Stimulated activated CD8-positive, alpha-beta memory T cell treated with anti-CD3 and anti-CD28 coated beads, Interleukin-4, amount 100 ng/mL, for 48 hours (primary cell): ENCODE results near the gene KCNN3.

Experiments
- DNase-seq: peaks from one replicate; pipeline ENCODE4 v3.0.0-alpha.2; 2020

Gene KCNN3

DNA sequence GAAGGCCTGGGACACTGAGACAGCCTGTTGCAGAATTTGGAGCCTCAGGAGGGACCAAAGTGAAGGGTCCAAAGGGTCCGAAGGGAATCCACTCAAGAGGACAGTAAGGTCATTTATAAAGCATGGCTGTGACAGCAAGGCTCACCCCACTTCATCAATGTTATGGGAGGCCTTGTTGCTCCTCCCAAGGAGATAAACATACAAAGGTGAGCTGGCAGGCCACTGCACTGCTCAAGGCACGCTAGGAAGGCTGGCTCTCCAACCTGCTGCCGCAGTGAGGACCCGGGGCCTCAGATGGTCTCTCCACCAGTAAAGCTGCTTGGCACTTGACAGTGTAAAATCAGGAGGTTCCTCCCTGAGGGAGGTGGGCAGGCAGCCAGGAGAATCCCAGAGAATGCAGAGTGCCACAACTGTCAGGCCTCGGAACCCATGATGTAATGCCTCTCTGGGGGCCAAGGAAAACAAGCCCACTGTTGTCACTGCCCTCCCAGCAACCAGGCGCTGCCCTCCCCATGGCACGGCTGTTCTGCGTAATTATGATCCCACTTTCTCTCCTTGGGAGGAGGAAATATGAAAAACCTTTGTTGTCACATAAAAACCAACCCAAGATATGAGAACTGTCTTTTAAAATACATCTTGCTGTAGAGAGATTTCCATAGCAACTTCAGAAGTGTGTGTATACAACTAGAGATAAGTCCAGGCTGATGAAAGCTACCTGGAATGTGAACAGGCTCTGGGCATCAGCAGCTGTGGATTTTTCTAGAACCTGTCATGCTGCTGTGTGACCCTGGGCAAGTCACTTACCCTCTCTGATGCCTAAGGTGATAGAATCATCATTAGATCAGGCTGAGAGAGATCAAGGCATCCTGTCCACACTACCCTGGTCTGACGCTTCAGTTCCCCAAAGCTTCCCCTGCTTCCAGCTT, 102.5 kb downstream of the KCNN3 start:
- no peak for DNase-seq

DNA sequence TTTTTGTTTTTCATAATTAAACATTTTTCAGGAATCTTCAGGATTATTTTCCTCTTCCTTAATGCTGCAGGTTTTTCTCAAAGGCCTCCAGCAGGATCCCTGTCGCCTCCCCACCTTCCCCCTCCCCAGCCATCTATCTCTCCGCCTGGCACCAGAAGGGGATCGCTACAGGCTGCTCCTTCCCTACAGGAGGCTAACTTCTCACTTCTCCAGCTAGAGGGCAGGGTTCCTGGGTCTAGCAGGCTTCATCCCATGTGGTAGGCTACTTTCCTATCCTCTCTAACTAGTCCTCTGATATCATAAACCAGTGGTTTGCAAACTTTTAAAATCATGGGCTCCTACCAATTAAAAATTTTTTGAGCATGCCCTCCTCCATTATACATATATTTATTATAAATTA, 104.1 kb downstream of the KCNN3 start:
- no peak for DNase-seq

DNA sequence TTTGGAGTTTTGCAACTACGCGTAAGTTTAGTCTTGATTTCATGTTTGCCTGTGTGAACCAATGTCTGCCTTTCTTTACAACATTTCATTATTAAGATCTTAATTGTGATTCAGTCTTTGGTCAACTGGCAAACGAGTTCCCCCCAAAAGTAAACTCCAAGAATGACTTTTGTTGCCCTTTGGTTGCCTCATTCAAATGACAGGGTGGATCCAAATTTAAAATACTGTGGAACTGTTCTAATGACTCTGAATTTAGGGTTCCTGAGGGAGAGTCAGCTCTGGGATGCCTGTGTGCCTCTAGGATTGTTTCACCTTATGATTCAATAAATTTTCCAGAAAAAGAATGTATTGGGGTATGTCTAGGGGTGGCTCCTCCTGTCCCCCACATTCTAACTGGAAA, 105.3 kb downstream of the KCNN3 start:
- no peak for DNase-seq

DNA sequence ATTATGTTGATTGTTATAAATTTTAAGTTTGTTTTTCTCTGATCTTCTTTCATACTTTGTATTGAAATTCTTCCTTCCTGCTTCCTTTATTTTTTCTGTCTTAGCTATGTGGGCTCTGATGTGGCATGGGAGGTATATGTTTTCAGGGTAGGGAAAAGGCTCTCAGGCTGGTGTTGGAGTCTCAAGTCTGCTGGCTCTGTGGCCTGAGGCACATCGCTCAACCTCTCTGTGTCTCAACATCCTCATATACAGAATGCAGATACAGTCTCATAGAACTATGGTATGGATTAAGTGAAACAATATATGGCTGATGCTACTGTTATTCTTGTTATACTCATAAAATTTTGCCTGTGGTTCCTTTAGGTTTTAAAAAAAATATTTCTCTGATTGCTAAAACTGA, 105.9 kb downstream of the KCNN3 start:
- DNase-seq: peak; percentile 14

DNA sequence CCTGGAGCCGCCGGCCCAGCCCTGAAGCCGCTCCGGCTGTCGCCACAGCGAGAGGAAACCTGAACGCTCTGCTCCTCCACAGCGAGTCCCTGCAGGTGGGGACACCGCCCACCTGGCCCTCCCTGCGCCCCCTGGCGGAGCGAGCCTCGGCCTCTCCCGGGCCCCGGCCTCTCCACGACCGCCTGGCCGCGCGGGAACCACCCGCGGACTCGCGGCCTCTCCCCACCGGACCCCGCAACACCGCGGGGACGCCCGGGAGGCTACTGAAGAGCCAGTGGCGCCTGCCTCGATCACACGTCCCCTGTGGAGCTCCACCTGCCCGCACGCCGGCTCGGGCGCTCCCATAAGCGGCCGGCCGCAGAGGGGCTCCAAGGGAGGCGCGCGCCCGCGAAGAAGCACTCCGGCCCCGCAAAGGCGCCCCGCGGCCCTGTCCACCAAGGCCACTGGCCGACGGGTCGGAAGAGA, 109.6 kb downstream of the KCNN3 start:
- DNase-seq: peak; percentile 93

DNA sequence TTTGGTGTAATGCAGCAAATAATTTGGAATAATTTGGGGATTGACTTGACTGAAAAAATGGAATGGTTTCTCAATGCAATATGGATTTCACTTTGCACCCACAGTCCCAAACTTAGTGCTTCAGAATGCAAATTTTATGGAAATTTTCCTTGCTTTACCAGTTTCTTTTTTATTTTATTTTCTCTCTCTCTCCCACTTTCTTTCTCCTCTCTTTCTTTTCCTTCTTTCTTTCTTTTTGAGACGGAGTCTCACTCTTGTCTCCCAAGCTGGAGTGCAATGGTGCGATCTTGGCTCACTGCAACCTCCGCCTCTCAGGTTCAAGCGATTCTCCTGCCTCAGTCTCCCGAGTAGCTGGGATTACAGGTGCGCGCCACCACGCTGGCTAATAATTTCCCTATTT, 110.3 kb downstream of the KCNN3 start:
- no peak for DNase-seq

DNA sequence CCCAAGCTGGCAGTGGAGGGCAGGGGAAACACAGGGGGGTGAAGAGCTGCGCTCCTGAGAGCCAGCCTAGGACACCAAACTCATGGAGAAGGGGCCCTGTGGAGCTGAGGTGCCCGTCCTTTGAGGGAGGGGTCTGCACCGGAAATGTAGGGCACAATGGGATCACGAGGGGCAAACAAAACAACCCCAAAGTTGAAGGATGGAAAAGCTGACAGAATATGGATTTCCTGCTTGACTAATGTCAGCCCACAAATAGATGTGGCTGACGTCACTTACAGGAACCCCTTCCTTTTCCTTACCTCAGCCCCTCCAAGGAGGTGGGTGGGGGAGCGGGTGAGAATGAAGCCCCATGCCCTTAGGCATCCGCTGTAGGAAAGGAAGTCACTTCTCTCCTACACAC, 110.9 kb downstream of the KCNN3 start:
- peak; percentile 81 for DNase-seq

DNA sequence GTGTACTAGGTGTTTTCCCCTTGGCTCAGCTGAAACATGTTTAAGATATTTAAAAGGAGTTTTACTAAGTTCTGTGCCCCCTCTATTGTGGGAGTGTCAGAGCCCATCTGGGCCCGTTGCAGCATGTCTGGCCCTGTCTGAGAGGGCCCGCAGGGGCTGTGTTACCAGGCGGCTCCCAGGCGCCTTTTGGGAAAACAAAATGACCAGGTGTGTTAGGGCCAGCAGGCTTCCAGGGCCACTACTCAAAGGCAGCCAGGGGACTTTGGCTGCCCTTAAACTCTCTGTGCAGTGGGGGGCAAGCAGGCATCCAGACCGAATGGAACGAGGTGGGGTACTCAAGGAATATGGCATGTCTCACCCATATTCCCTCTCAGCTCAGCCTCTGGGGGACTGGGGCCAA, 111.7 kb downstream of the KCNN3 start:
- DNase-seq: peak; percentile 22

DNA sequence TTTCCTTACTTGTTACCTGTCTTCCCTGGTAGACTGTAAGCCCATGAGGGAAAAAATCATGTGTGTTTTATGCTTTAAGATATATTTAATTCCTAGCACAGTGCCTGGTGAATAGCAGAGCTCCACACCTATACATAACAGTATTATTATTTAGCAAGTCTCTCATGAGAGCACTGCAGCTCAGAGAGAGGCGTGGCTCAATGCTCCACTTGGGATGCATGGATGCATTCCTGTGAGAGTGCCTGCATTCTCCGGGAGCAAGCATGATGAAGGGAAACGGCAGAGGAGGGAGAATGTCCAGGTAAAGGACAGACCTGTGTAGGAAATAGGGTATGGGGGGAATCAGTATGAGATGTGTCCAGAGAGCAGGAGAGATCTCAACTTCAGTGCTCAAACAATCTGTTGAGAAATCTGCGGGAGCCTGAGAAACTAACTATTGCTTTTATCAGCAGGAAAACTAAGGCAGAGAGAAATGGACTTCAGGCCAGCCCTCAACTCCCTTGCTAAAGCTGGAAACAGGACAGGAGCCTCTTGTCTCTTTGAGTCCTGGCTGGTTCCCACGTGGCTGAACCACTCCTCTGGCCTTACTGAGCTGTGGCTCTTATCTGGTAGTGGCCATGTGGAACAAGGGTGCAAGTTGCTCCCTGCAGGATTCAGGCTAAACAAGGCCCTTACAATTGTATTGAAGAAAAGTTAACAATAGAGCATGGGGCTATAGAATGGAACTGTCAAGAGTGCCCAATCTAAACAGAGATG, 113.1 kb downstream of the KCNN3 start:
- peak; percentile 22 for DNase-seq

DNA sequence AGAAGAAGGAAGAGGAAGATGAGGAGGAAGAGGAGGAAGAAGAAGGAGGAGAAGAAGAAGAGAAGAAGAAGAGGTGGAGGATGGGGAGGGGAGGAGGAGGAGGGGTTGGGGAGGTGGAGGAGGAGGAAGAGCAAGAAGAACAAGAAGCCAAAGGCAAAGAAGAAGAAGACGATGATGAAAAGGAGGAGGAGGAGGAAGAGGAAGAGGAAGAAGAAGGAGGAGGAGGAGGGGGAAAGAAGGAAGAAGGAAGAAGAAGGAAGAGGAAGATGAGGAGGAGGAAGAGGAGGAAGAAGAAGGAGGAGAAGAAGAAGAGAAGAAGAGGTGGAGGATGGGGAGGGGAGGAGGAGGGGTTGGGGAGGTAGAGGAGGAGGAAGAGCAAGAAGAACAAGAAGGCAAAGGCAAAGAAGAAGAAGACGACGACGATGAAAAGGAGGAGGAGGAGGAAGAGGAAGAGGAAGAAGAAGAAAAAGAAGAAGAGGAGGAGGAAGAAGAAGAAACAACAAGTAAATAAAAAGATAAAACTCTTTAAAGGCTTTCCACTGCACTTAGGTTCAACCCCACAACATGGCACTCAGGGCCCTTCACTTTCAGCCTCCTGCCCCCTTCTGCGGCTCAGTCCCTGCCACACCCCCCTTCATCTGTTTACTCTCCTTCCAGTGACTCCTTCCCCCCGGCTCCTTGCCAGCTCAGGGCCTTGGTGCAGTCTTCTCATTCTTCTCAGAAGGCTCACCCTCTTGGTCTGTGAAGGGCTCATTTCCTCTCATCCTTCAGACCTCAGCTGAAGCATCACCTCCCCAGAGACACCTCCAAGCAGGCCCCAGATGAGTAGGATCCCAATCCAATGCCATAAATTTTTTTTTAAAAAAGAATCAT, 114.0 kb downstream of the KCNN3 start:
- peak; percentile 50 for DNase-seq

DNA sequence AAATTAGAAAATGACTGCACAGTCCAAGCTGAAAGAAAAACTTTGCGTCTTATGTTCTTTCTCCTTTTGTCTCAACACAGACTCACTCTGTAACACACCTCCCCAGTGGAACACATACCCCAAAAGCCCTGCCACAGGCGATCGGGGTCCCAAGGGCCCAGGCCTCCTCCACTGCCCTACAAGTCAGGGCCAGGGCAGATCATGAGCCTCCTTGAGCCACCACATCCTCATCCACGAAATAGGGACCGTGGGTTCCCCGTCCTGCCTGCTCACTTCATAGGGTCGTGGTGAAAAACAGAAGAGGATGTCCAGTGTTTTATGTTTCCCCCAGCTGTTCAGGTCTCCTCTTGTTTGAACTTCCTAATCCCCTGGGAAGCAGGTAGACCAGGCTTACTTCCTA, 116.7 kb downstream of the KCNN3 start:
- DNase-seq: peak; percentile 22

DNA sequence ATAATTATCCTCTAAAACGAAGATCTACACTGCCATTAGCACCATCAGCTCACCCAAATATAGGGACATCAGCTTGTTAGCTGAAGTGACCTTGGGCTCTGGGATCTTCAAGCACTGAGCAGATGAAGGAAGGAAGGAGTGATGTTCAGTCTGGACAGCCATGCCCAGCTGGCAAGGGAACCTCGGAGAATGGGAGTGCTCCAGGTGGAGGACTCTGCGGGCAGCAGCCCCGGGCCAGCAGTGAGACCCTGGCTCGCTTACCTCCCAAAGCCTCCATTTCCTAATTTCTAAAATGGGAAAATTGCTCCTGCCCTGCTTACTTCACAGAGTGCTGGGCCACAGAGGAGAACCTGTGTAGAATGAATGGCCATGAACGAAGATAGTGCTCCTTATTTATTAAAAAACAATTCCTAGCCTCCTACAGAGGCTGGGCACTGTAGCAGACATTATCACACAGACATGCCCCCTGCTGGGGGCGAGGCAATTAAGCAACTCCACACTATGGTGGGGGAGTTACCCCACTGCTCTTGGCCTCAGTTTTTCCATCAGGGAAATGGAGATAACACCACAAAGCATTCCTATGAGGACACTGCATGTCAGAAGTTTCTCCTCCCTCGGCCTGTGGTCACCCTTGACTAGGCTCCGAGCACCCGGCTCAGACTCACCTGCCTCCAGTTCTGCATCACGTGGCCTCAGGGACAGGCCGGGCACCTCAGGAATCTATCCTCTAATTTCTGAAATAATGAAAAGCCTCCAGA, 117.6 kb downstream of the KCNN3 start:
- DNase-seq: peak; percentile 23

DNA sequence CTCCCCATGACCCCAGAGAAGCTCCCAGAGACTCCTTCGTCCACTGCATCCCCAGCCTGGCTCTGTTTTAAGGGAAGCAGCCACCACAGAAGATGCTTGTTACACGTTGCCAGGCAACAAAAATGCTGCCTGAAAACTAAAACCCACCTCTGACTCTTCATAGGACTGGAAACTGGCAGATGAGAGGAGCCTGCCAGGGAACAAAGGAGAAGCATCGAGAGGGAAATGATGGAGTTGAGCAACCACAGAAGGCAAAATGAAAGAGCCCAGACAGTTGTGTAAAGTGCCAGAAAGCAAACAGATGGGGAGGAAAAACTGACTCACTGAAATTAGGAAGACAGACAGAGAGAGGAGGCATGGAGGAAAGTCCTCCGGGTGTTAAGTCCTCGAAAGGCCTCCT, 118.4 kb downstream of the KCNN3 start:
- DNase-seq: no peak

DNA sequence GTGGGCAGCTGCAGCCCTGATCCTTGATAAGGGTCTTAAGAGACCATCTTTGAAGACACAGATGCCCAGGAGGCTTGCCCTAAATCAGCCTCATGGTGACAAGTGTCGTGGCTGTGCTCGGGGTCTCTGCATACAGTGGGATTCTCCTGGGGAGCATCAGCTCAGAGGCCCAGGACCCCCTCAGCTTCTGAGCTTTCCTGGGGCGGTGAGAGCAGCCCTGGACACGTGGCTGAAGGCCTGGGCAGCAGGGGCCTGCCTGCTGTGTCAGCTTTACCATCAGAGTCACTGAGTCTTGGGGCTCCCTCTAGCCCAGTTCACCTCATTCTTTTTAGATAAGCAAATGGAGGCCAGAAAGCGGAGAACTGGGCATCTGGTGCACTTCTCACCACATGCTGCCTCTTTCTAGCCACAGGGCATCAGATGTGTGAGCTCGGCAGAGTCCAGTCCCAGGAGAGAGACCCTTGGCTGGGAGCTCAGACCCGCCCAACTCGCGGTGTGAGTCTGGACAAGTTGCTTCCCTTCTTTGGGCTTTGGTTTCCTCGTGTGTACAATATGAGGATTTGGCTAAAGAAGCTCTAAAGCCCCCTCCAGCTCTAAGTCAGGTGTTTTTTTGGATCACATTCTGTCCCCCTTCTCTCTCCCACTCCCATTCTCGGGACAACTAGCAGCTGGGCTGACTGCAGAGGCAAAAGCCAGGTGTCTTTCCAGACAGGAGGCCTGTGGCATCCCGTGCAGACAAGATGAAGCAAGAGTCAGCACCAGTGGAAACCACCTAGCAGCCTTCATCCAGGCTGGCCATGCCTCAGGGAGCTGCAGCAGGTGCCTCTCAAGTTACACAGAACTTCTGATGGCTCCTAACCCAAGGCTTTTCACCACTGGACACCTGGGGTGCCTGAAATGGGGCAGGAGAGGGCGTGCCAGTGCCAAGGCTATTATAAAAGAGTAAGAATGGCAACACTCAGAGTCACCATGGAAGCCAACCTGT, 119.1 kb downstream of the KCNN3 start:
- DNase-seq: peak; percentile 20

DNA sequence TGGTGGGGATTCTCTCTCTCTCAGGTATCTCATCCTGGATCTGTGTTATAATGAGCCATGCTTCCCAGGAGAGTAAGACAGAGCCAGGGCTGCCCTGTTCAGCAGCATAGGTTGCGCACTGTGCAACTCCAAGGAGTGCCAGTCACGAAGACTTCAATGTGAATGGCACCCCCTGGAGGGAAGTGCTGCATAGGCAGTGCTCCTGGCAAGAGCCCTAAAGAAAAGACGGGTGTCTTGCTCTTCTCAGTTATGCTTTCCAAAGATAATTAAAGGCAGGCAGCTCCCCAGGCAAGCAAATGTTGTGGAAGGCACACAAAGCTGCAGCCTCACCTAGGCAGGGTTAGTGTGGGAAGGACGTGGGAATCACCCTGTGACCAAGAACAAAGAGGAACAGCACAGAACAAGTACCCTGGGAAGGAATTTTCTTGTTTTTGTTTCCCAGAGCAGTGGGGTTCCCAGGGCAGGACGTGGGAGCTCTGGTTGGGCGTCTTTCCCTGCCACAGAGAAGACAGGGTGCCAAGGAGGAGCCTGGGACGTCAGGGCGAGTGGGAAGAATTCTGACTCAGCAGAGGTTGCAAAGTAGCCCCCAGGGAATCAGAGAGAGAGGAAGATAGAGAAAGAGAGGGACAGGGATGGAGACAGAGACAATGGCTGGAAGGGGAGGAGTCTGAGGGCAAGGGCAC, 120.9 kb downstream of the KCNN3 start:
- peak; percentile 77 for DNase-seq

DNA sequence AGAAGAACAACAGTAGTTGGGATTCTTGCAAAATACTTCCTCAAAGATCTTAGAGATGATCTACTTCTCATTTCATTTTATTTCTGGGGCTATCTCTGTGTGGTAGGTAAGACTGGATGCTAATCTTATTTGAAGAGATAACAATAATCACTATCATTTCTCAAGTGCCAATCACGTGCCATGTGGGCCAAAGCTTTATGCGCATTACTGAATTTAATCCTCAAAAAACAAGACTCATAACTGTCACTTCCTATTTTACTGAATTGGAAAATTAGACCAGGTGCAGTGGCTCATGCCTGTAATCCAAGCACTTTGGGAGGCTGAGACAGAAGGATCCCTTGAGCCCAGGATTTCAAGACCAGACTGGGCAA, 121.7 kb downstream of the KCNN3 start:
- no peak for DNase-seq

DNA sequence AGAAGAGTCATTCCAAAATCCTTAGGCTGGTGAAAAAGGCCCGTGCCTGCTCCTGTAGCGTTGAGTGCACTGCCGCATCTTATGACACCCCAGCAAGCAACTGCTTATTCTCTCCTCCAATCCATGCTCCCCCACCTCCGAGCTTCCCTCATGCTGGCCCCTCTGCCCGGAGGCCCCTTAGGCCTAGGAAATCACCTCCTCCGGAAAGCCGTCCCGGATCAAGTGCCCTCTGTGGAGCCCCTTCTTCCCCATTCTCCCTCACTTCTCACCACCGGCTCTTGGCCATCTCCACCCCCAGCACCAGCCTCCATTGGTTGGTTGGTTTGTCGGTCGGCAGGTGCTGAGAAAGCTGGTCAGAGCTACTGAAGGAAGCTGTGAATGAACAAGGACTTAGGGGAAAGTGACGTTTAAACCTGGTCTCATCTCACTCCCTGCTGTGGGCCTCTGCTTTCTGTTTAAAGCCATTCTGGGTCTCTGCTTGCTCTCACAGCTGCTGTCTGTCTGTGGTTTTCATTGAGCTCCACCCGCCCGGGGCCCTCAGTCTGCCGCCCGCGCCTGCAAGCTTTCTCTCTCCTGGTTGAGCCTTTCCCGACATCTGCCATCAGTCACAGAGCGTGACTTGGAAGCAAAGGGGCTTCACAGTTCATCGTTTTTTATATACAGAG, 122.2 kb downstream of the KCNN3 start:
- DNase-seq: peak; percentile 76

DNA sequence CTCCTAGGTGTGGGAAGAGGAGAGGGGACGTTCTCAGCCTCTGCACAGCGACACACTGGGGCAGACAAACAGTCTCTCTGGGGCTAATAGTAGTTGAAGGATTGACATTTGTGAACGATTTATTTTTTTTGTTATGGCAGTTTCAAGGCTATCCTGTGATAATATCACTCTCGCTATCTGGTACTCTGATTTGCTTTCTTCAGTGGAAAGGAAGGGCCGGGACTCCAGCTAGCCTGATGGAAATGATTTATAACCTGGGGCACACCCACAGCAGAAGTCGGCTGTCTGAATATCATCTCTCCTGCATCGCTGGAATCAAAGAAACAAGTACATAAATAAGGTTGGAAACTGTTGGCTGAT, 122.7 kb downstream of the KCNN3 start:
- DNase-seq: no peak

DNA sequence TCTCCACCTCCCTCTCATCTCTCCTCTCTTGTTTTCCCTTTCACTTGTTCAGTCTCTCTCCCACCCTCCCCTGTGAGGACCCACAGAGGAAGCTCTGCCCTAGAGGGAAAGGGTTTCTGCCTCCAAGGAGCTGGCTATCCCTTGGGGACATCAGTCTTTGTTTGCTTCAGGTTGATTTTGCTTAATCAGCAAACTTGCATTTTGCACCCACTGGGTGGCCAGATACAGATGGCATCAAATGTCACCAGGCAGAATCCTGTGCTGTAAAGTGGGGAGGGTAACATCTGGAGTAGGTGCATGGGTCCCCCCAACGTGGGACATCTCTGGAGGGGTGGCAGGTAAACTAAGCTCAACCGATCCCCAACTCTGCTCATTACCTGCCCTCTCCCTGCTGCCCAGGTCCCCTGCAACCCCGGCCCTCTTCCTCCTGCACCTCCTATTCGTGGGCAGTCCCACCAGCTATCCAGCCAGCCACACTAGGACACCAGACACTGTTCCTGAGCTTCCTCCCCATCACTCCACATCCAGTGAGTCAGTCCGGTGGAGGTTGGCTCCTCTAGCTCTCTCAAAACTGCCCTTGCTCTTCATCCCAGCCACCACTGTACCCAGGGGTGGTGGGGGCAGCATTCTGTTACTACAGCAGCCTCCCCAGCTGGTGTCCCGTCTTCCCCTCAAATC, 123.3 kb downstream of the KCNN3 start:
- DNase-seq: no peak
